NCI-H446 (cell line): ENCODE measurements around the gene RNU6-9.
A peak's percentile ranks its signal among the peaks of the same experiment; 100 is the strongest.
"Not testable (repeated sequence)": the region's sequence is repeated elsewhere in the genome, so short reads cannot be mapped to it uniquely, and the experiment has no call there.

Source experiments
- DNase-seq, 2 experiments: peaks; one replicate each; lab custom pipeline; 2025; lab: John Stamatoyannopoulos, UW

The RNU6-9 gene

GRCh38 chr19:861756-862580 lies 31.3 kb upstream of the RNU6-9 start:
- DNase-seq, result no peak

DNA sequence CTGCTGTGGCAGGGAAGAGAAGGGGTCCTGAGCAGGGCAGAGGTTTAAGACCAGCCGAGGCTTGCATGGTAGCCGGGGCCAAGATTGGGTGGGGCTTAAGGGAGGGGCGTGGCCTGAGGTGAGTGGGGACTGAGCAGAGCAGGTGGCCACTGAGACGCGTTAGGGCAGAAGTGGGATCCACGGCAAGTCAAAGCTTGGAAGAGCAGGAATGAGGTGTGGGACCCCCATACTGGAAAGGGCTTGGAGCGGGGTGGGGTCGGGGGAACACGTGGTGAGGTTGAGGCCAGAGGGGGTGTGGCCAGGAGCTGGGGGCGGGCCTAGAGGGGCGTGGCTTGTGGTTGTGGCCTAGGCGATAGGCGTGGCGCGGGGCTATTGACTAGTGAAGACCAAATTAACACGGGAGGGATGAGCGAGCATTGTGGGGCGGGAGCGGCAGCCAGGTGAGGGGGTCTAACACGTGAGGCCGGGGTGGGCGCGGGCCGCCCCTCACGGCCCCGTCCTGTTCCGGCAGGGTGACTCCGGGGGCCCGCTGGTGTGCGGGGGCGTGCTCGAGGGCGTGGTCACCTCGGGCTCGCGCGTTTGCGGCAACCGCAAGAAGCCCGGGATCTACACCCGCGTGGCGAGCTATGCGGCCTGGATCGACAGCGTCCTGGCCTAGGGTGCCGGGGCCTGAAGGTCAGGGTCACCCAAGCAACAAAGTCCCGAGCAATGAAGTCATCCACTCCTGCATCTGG lies 30.5 kb upstream of the RNU6-9 start:
- DNase-seq, result no peak

GRCh38 chr19:863315-863620 lies 30.0 kb upstream of the RNU6-9 start:
- DNase-seq, result no peak

- DNase-seq, result no peak
These were observed 26.4 kb upstream of the RNU6-9 start for GRCh38 chr19:866769-867300.

GRCh38 chr19:867301-867793 lies 25.9 kb upstream of the RNU6-9 start:
- DNase-seq, result no peak

DNA sequence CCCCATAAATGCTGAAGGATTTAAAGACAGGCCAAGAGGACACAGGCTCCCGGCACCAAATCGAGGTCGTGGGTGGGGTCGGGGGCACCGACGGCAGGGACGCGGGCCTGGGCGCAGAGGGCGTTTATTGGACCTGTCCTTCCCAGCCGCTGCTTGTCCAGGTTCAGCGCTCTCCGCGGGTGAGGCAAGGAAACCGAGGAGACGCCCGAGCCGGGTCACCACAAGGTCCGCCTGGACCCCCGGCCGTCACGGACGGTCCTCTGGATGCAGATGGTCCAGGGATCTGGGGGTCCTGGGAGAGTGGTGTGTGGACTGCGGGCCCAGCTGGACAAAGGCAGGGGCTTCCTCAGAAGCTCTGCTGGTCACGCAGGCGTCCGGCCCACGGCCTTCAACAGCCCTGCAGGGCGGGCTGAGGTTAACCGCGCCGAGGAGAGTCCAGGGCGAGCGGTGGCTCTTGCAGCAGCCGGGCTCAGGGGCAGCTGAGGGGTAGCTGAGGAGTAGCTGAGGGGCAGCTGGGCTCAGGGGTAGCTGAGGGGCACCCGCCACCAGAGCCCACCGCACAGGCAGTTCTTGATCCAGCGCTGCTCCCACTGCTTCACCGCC lies 25.3 kb upstream of the RNU6-9 start:
- DNase-seq, result no peak

DNA sequence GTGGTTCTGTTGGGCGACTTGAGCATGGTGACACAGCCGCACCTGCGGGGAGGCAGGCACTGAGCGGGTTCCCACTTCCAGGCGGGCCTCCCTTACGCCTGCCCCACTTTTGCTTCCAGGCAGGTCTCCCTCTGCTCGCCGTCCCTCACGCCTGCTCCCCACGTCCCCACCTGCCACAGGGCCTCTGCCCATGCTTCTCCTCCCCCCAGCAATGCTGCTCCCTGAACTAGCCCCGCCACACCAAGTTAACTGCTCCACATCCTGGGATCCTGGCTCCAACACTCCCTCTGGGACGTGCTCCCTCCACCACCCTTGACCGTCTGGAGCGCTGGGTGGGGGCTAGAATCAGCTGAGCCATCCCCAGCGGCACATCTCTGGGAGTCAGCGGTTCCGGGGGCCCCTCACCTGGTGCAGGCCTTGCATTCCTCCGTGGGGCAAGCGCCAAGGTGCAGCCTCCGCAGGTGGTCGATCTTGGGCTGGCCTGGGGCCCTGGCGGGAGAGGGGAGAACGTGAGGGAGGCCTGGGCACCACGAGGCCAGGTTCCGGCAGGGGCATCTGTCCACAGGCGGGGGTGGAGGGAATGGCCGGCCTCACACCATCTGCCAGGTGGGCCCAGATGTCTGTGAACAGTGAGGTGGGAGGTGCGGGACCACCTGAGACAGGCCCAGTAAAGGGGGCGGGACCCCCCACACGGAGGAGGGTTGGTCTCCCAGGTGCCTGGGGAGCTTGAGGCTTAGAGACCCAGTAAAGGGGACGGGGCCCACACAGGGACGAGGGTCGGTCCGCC lies 24.6 kb upstream of the RNU6-9 start:
- no peak for DNase-seq

DNA sequence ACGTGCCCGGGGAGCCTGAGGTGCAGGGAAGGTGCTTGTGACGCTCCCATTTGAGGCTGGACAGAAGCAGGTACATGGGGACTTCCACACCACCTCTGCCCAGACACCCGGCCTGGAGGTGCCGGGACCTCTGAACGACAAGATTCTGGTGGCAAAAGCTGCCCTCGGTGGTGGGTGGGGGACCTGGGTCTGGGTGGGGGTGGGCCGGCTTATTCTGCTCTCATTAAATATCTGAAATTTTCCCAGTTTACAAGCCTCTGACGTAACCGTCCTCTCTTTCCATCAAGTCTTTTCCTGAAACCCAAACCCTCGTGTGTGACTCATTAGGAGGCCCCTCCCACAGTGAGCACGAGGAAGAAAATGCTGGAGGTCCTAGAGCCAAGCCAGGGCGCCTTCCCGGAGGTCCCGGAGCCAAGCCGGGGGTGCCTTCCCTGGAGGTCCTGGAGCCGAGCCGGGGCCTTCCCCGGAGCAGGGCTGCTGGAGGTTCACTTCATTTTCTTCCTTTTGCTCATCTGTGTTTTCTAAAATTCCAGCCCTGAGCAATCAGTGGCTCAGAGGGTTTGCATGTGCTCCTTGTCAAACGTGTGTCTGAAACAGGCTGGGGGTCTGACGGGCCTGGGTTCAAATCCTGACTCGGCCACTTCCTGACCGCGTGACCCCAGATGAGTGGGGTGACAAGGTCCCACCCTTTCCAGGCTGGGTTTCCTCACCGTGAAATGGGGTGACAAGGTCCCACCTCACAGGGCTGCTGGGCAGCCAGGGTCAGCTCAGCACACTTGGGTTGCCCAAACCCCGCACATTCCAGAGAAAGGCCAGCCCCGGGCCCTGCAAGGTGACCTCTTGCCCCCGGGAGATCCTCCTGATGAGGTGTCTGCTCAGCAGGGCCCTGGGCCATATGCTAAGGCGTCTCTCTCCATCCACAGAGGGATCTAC lies 23.8 kb upstream of the RNU6-9 start:
- DNase-seq, result no peak

DNA sequence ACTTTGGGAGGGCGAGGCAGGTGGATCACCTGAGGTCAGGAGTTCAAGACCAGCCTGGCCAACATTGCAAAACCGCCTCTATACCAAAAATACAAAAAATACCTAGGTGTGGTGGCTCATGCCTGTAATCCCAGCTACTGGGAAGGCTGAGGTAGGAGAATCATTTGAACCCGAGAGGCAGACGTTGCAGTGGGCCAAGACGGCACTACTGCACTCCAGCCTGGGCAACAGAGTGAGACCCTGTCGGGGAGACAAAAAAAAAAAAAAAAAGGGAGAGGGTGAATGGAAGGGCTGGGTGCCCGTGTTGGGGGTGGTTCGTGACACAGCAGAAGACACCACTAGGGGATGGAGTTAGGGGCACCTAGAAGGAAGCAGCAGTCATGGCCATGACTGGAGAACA lies 23.0 kb upstream of the RNU6-9 start:
- no peak for DNase-seq

DNA sequence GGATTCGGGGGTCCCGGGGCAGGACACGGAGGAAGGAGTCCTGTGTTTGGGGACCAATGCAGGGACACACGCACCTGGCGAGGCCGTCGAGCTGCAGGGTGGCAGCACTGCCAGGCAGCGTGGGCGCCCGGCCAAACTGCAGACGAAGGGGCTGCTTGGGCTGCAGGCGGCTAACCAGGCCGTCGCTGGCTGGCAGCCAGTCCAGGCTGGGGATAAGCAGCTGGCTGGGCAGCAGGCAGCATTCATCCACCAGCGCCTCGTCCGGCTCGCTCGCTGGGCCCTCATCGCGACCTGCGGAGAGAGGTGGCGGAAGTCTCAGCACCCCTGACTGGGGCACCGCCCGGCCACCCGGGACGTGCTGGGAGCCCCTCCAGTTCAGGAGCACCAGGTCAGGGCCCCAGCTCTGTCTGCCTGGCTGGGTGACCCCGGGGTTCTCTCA lies 22.3 kb upstream of the RNU6-9 start:
- peak in 1 of 2 experiments; percentile 85 for DNase-seq

- DNase-seq, result no peak
These were observed 21.6 kb upstream of the RNU6-9 start for GRCh38 chr19:871446-872265.

GRCh38 chr19:872266-872951 lies 20.9 kb upstream of the RNU6-9 start:
- DNase-seq, result no peak

DNA sequence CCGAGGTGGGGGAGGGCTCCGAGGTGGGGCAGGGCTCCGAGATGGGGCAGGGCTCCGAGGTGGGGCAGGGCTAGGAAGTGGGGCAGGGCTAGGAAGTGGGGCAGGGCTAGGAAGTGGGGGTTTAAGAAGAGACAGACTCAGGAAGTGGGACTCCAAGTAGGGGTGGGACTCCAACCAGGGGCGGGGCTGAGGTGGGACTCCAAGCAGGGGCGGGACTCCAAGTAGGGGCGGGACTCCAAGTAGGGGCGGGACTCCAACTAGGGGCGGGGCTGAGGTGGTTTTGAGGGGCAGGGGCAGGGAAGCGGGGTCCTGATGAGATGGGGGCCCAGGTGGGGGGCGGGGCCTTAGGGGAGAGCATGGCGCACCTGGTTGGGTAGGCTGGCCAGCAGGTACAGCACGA lies 20.2 kb upstream of the RNU6-9 start:
- no peak for DNase-seq

GRCh38 chr19:873561-874041 lies 19.7 kb upstream of the RNU6-9 start:
- no peak for DNase-seq

DNA sequence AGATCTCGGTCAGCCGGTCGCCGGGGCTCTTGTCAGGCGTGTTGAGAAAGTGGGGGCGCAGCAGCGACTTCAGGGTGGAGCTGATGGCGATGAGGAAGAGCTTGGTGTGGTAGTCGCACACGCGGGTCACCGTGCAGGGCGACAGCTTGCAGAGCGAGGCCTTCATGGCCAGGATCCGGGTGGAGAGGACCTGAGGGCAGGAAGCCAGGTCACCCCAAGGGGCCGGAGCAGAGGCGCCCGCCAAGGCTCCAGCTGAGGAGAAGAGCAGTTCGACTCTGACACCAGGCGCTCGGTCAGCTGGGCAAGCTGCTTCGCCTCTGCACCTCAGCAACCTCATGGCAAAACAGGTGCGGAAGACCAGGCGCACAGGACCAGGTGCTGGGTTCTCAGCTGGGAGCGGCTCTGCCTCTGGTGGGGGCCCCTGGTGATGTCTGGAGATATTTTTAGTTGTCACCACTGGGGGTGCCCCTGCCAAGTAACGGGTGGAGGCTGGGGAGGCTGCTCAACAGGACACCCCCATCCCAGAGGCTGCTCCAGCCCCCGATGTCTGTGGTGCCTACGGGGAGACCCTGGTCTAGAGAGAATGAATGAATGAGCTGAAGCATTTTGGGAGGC lies 17.9 kb upstream of the RNU6-9 start:
- no peak for DNase-seq

DNA sequence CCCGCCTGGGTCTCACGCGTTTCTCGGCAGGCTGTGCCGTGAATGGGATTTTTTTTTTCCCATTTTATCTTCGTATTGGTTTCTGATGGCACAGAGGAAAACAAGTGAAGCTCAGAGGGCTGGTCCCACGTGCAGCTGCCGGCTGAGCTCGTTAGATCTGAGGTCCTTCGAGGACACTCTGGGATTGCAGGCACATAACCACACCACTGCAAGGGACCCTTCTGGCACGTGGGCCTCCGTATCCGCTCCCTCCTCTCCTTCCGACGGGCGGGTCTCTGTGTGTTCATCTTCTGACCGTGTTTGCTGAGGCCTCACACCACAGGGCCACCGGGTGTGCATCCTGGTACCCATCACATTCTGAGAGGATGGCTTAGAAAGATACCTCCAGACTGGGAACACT lies 17.2 kb upstream of the RNU6-9 start:
- no peak for DNase-seq

DNA sequence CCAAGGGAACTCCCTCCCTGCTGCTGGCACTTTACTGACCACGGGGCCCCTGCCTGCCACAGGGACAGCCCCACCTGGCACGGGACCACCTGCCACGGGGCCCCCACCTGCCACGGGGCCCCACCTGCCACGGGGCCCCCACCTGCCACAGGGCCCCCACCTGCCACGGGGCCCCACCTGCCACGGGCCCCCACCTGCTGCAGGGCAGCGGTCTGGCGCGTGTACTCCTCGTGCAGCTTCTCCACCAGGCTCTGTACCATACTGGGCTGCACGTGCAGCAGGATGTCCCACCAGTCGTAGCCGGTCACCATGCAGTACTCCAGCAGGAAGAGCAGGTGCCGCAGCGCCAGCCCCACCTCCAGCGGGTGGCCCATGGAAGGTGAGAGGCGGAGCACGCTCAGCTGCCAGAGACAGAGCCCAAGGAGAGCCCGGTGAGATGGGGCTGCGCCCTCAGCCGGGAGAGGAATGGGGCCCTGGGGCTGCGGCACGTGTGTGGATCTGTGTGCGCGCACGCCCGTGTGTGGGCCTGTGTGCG lies 16.4 kb upstream of the RNU6-9 start:
- DNase-seq, result no peak

DNA sequence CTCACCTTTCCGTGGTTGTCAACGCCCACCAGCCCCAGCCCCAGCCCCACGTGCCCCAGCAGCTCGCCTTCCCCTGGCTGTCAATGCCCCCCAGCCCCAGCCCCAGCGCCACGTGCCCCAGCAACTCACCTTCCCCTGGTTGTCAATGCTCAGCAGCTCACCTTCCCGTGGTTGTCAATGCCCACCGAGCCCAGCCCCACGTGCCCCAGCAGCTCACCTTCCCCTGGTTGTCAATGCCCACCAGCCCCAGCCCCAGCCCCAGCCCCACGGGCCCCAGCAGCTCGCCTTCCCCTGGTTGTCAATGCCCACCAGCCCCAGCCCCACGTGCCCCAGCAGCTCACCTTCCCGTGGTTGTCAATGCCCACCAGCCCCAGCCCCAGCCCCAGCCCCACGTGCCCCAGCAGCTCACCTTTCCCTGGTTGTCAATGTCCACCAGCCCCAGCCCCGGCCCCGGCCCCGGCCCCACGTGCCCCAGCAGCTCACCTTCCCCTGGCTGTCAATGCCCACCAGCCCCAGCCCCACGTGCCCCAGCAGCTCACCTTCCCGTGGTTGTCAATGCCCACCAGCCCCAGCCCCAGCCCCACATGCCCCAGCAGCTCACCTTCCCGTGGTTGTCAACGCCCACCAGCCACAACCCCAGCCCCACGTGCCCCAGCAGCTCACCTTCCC lies 15.2 kb upstream of the RNU6-9 start:
- DNase-seq, result not testable (repeated sequence)
